SU-DHL-6 (cell line): ENCODE results near the gene LIN28A.

ENCODE experiments used
- CTCF ChIP-seq: fragments of 200-600 bp; sonication (generic); IDR thresholded peaks from one replicate; pipeline ENCODE4 v1.5.1; 2017; ENCODE audit warnings: antibody characterized with exemption, mild to moderate bottlenecking, low read length, moderate library complexity; ENCODE audit not compliant: insufficient read depth, poor library complexity, severe bottlenecking
- EZH2phosphoT487 ChIP-seq: fragments of 200-600 bp; sonication (generic), shearing (Covaris generic); conservative IDR thresholded peaks from 2 replicates; pipeline ENCODE4 v1.6.1; 2018; ENCODE audit warnings: mild to moderate bottlenecking, antibody characterized with exemption, low read length, moderate library complexity, mixed read lengths

- no peak for TF ChIP-seq EZH2phosphoT487
- peak; percentile 93 for TF ChIP-seq CTCF
Observed at GRCh38 chr1:26363549-26364448, 46.8 kb upstream of the LIN28A start.
